Activated naive CD8-positive, alpha-beta T cell treated with anti-CD3 and anti-CD28 coated beads for 36 hours (primary cell): ENCODE data around the gene RUFY3. TPM values are rescaled to one million over a fixed set of nuclear protein-coding genes. Genes with fewer than 3 reads are reported as not detected.
"Not testable (repeated sequence)": the region's sequence is repeated elsewhere in the genome, so short reads cannot be mapped to it uniquely, and the experiment has no call there.

Experiments
- DNase-seq: peaks from one replicate; pipeline ENCODE4 v3.0.0; 2021
- H3K27ac Mint-ChIP-seq: one replicate; pipeline ENCODE4 v1.8.0; 2022; ENCODE audit warnings: mild to moderate bottlenecking, moderate library complexity, mixed read lengths
- H3K27me3 Mint-ChIP-seq: one replicate; pipeline ENCODE4 v1.8.0; 2022; ENCODE audit warnings: mild to moderate bottlenecking, mixed read lengths
- H3K36me3 Mint-ChIP-seq: one replicate; pipeline ENCODE4 v1.8.0; 2021; ENCODE audit warnings: mild to moderate bottlenecking, mixed read lengths
- H3K4me1 Mint-ChIP-seq: one replicate; pipeline ENCODE4 v1.8.0; 2021; ENCODE audit warnings: mixed read lengths
- H3K4me3 Mint-ChIP-seq: one replicate; pipeline ENCODE4 v1.8.0; 2022; ENCODE audit warnings: mild to moderate bottlenecking, moderate library complexity, mixed read lengths
- H3K9me3 Mint-ChIP-seq: one replicate; pipeline ENCODE4 v1.8.0; 2022; ENCODE audit warnings: mixed read lengths
- total RNA-seq, 2 experiments: library from RNA; stranded (reverse); gene quantifications; one replicate each; pipeline ENCODE4 v1.2.3, GENCODE V29; 2021

Gene RUFY3
- total RNA-seq, 2 experiments from 2014 or later, result 10.1 to 11.3 TPM

- H3K27me3 Mint-ChIP-seq, result no peaks in the 10 kb centered on the region
- no peaks in the 10 kb centered on the region for H3K9me3 Mint-ChIP-seq
- H3K4me1 Mint-ChIP-seq, result no peaks in the 10 kb centered on the region
- DNase-seq, result no peak
- H3K36me3 Mint-ChIP-seq, result peaks cover 15% of the 10 kb centered on the region
- no peak overlapping the region for H3K4me3 Mint-ChIP-seq
- H3K27ac Mint-ChIP-seq, result no peak overlapping the region
Measured at GRCh38 chr4:70765368-70765767, 43.6 kb downstream of the RUFY3 start.

- Mint-ChIP-seq H3K27ac (no peak overlapping the region), H3K27me3 (no peaks in the 10 kb centered on the region), H3K4me1 (no peaks in the 10 kb centered on the region), H3K9me3 (no peaks in the 10 kb centered on the region), H3K36me3 (peaks cover 13% of the 10 kb centered on the region), H3K4me3 (no peak overlapping the region)
- no peak for DNase-seq
Measured at GRCh38 chr4:70768301-70768948, 46.7 kb downstream of the RUFY3 start.

GRCh38 chr4:70769396-70769795, 47.6 kb downstream of the RUFY3 start:
- H3K4me1 Mint-ChIP-seq, H3K4me3 Mint-ChIP-seq, H3K27me3 Mint-ChIP-seq, H3K36me3 Mint-ChIP-seq, H3K9me3 Mint-ChIP-seq, DNase-seq, H3K27ac Mint-ChIP-seq: not testable (repeated sequence)

GRCh38 chr4:70772929-70773555, 51.3 kb downstream of the RUFY3 start:
- Mint-ChIP-seq H3K27me3 (no peaks in the 10 kb centered on the region), H3K36me3 (no peaks in the 10 kb centered on the region), H3K4me1 (no peaks in the 10 kb centered on the region), H3K9me3 (no peaks in the 10 kb centered on the region), H3K4me3 (no peak overlapping the region), H3K27ac (no peak overlapping the region)
- DNase-seq, result no peak

- Mint-ChIP-seq H3K27ac (no peak overlapping the region), H3K36me3 (peaks cover 3% of the 10 kb centered on the region), H3K9me3 (no peaks in the 10 kb centered on the region), H3K4me1 (no peaks in the 10 kb centered on the region), H3K4me3 (no peak overlapping the region), H3K27me3 (no peaks in the 10 kb centered on the region)
- DNase-seq, result no peak
Measured at GRCh38 chr4:70778888-70779422, 57.2 kb downstream of the RUFY3 start.

- H3K27me3 Mint-ChIP-seq, result no peaks in the 10 kb centered on the region
- no peak overlapping the region for H3K4me3 Mint-ChIP-seq
- H3K36me3 Mint-ChIP-seq, result peaks cover 3% of the 10 kb centered on the region
Measured at GRCh38 chr4:70783096-70783495, 61.3 kb downstream of the RUFY3 start.

GRCh38 chr4:70787496-70787895, 65.7 kb downstream of the RUFY3 start:
- Mint-ChIP-seq H3K27ac (no peak overlapping the region), H3K36me3 (peaks cover 2% of the 10 kb centered on the region), H3K27me3 (no peaks in the 10 kb centered on the region), H3K4me3 (no peak overlapping the region), H3K9me3 (no peaks in the 10 kb centered on the region), H3K4me1 (no peaks in the 10 kb centered on the region)
- DNase-seq, result no peak

More at GRCh38 chr4:70783096-70783495, 61.3 kb downstream of the RUFY3 start:
- H3K9me3 Mint-ChIP-seq, result no peaks in the 10 kb centered on the region
- no peaks in the 10 kb centered on the region for H3K4me1 Mint-ChIP-seq
- no peak for DNase-seq
- H3K27ac Mint-ChIP-seq, result no peak overlapping the region

GRCh38 chr4:70788733-70789132, 67.0 kb downstream of the RUFY3 start:
- Mint-ChIP-seq H3K27me3 (no peaks in the 10 kb centered on the region), H3K4me1 (no peaks in the 10 kb centered on the region), H3K36me3 (peaks cover 5% of the 10 kb centered on the region), H3K27ac (no peak overlapping the region), H3K4me3 (no peak overlapping the region), H3K9me3 (no peaks in the 10 kb centered on the region)
- DNase-seq, result no peak

GRCh38 chr4:70793626-70794025, 71.9 kb downstream of the RUFY3 start:
- Mint-ChIP-seq H3K36me3 (peaks cover 16% of the 10 kb centered on the region), H3K27me3 (no peaks in the 10 kb centered on the region), H3K4me3 (no peak overlapping the region), H3K9me3 (peaks cover 2% of the 10 kb centered on the region), H3K4me1 (no peaks in the 10 kb centered on the region), H3K27ac (no peak overlapping the region)
- DNase-seq, result no peak

GRCh38 chr4:70801265-70801809, 79.6 kb downstream of the RUFY3 start:
- Mint-ChIP-seq H3K4me1 (peaks cover 17% of the 10 kb centered on the region), H3K4me3 (no peak overlapping the region), H3K27me3 (no peaks in the 10 kb centered on the region), H3K36me3 (peaks cover 9% of the 10 kb centered on the region), H3K27ac (peak overlapping the region; percentile 20), H3K9me3 (peaks cover under 1% of the 10 kb centered on the region)
- DNase-seq, result no peak

- DNase-seq, result no peak
- no peaks in the 10 kb centered on the region for H3K27me3 Mint-ChIP-seq
- no peak overlapping the region for H3K4me3 Mint-ChIP-seq
- peaks cover 17% of the 10 kb centered on the region for H3K4me1 Mint-ChIP-seq
- no peaks in the 10 kb centered on the region for H3K9me3 Mint-ChIP-seq
- H3K36me3 Mint-ChIP-seq, result peaks cover 5% of the 10 kb centered on the region
- H3K27ac Mint-ChIP-seq, result no peak overlapping the region
Measured at GRCh38 chr4:70802928-70803580, 81.3 kb downstream of the RUFY3 start.

GRCh38 chr4:70808151-70808550, 86.4 kb downstream of the RUFY3 start:
- Mint-ChIP-seq H3K4me3 (no peak overlapping the region), H3K9me3 (peaks cover 3% of the 10 kb centered on the region), H3K4me1 (no peaks in the 10 kb centered on the region), H3K27ac (no peak overlapping the region), H3K27me3 (no peaks in the 10 kb centered on the region), H3K36me3 (peaks cover 9% of the 10 kb centered on the region)
- DNase-seq, result no peak

- Mint-ChIP-seq H3K27ac (no peak overlapping the region), H3K4me1 (peaks cover 19% of the 10 kb centered on the region), H3K9me3 (peaks cover 3% of the 10 kb centered on the region), H3K27me3 (no peaks in the 10 kb centered on the region), H3K36me3 (peaks cover 31% of the 10 kb centered on the region), H3K4me3 (no peak overlapping the region)
- DNase-seq, result no peak
Measured at GRCh38 chr4:70815370-70815769, 93.6 kb downstream of the RUFY3 start.

GRCh38 chr4:70816894-70817293, 95.1 kb downstream of the RUFY3 start:
- no peak for DNase-seq
- Mint-ChIP-seq H3K4me3 (no peak overlapping the region), H3K27ac (peak overlapping the region; percentile 6)

GRCh38 chr4:70818173-70818855, 96.5 kb downstream of the RUFY3 start:
- no peak for DNase-seq
- no peaks in the 10 kb centered on the region for H3K9me3 Mint-ChIP-seq
- no peak overlapping the region for H3K4me3 Mint-ChIP-seq
- no peaks in the 10 kb centered on the region for H3K27me3 Mint-ChIP-seq
- H3K27ac Mint-ChIP-seq, result peak overlapping the region; percentile 29
- peaks cover 19% of the 10 kb centered on the region for H3K4me1 Mint-ChIP-seq
- peaks cover 36% of the 10 kb centered on the region for H3K36me3 Mint-ChIP-seq

More at GRCh38 chr4:70816894-70817293, 95.1 kb downstream of the RUFY3 start:
- peaks cover 19% of the 10 kb centered on the region for H3K4me1 Mint-ChIP-seq
- peaks cover 3% of the 10 kb centered on the region for H3K9me3 Mint-ChIP-seq
- no peaks in the 10 kb centered on the region for H3K27me3 Mint-ChIP-seq
- peaks cover 31% of the 10 kb centered on the region for H3K36me3 Mint-ChIP-seq
